GM12878 (cell line): Measurements from ENCODE around the gene NUP155.

Experiments
- BMI1 ChIP-seq: fragments of 450-650 bp; IDR thresholded peaks from 2 replicates; pipeline ENCODE4 v1.6.1; 2016; ENCODE audit warnings: mild to moderate bottlenecking, moderate library complexity, borderline replicate concordance
- EED ChIP-seq: sonication (generic); IDR thresholded peaks from 2 replicates; pipeline ENCODE4 v1.6.1; 2016; ENCODE audit warnings: antibody characterized with exemption, low read depth
- JUND ChIP-seq: IDR thresholded peaks from 2 replicates; pipeline ENCODE4 v1.6.1; 2012; ENCODE audit warnings: low read depth, mild to moderate bottlenecking, low read length, improper control_type of control experiment, moderate library complexity
- MYC ChIP-seq: IDR thresholded peaks from 2 replicates; pipeline ENCODE4 v1.6.1; 2011; ENCODE audit warnings: mild to moderate bottlenecking, low read length, moderate library complexity, inconsistent platforms; ENCODE audit not compliant: insufficient read depth, insufficient replicate concordance, insufficient read length, severe bottlenecking
- POLR2AphosphoS5 ChIP-seq: IDR thresholded peaks from 2 replicates; pipeline ENCODE4 v1.6.1; 2011; ENCODE audit warnings: mild to moderate bottlenecking, low read length, inconsistent platforms
- RFX5 ChIP-seq: IDR thresholded peaks from 2 replicates; pipeline ENCODE4 v1.6.1; 2011; ENCODE audit warnings: low read depth, low read length, improper control_type of control experiment
- TARDBP ChIP-seq: IDR thresholded peaks from 2 replicates; pipeline ENCODE4 v1.6.1; 2016; ENCODE audit warnings: borderline replicate concordance
- TBL1XR1 ChIP-seq: IDR thresholded peaks from 2 replicates; pipeline ENCODE4 v1.6.1; 2012; ENCODE audit warnings: low read depth, low read length, improper control_type of control experiment
- TF ChIP-seq, protein P1 (sequence below): IDR thresholded peaks from 2 replicates; pipeline ENCODE4 v1.6.1; 2012; ENCODE audit warnings: low read depth, low read length, improper control_type of control experiment
- TF ChIP-seq, protein P2 (sequence below): fragments of 450-650 bp; formaldehyde crosslinking; IDR thresholded peaks from 2 replicates; pipeline ENCODE4 v1.4.0; 2020; ENCODE audit warnings: mild to moderate bottlenecking, moderate library complexity
- TF ChIP-seq, protein P3 (sequence below), 3 experiments: IDR thresholded peaks in 2 of 3; conservative IDR thresholded peaks in 1 of 3; 2 replicates each; pipeline ENCODE4 v1.5.1; 2011; ENCODE audit warnings: low read depth in 3 of 3, low read length in 3 of 3, mild to moderate bottlenecking in 3 of 3, control low read depth in 2 of 3, moderate library complexity in 2 of 3, inconsistent platforms in 1 of 3, mixed read lengths in 1 of 3; ENCODE audit not compliant: control insufficient read depth in 2 of 3, insufficient read depth in 1 of 3; ENCODE audit errors: extremely low read depth in 1 of 3
- TF ChIP-seq, protein P4 (sequence below): fragments of 450-650 bp; conservative IDR thresholded peaks from 2 replicates; pipeline ENCODE4 v1.6.1; 2017; ENCODE audit warnings: mild to moderate bottlenecking, moderate library complexity

GRCh38 chr5:37396352-37396751 is 25.4 kb upstream of the NUP155 start:
- TF ChIP-seq, protein P1, sequence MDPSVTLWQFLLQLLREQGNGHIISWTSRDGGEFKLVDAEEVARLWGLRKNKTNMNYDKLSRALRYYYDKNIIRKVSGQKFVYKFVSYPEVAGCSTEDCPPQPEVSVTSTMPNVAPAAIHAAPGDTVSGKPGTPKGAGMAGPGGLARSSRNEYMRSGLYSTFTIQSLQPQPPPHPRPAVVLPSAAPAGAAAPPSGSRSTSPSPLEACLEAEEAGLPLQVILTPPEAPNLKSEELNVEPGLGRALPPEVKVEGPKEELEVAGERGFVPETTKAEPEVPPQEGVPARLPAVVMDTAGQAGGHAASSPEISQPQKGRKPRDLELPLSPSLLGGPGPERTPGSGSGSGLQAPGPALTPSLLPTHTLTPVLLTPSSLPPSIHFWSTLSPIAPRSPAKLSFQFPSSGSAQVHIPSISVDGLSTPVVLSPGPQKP: no peak
- TF ChIP-seq, protein P2, sequence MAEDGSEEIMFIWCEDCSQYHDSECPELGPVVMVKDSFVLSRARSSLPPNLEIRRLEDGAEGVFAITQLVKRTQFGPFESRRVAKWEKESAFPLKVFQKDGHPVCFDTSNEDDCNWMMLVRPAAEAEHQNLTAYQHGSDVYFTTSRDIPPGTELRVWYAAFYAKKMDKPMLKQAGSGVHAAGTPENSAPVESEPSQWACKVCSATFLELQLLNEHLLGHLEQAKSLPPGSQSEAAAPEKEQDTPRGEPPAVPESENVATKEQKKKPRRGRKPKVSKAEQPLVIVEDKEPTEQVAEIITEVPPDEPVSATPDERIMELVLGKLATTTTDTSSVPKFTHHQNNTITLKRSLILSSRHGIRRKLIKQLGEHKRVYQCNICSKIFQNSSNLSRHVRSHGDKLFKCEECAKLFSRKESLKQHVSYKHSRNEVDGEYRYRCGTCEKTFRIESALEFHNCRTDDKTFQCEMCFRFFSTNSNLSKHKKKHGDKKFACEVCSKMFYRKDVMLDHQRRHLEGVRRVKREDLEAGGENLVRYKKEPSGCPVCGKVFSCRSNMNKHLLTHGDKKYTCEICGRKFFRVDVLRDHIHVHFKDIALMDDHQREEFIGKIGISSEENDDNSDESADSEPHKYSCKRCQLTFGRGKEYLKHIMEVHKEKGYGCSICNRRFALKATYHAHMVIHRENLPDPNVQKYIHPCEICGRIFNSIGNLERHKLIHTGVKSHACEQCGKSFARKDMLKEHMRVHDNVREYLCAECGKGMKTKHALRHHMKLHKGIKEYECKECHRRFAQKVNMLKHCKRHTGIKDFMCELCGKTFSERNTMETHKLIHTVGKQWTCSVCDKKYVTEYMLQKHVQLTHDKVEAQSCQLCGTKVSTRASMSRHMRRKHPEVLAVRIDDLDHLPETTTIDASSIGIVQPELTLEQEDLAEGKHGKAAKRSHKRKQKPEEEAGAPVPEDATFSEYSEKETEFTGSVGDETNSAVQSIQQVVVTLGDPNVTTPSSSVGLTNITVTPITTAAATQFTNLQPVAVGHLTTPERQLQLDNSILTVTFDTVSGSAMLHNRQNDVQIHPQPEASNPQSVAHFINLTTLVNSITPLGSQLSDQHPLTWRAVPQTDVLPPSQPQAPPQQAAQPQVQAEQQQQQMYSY (CRISPR knock-in tag): no peak
- no peak for TF ChIP-seq BMI1
- TF ChIP-seq, protein P3, sequence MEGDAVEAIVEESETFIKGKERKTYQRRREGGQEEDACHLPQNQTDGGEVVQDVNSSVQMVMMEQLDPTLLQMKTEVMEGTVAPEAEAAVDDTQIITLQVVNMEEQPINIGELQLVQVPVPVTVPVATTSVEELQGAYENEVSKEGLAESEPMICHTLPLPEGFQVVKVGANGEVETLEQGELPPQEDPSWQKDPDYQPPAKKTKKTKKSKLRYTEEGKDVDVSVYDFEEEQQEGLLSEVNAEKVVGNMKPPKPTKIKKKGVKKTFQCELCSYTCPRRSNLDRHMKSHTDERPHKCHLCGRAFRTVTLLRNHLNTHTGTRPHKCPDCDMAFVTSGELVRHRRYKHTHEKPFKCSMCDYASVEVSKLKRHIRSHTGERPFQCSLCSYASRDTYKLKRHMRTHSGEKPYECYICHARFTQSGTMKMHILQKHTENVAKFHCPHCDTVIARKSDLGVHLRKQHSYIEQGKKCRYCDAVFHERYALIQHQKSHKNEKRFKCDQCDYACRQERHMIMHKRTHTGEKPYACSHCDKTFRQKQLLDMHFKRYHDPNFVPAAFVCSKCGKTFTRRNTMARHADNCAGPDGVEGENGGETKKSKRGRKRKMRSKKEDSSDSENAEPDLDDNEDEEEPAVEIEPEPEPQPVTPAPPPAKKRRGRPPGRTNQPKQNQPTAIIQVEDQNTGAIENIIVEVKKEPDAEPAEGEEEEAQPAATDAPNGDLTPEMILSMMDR (IDR thresholded peaks at IDR 0.05 in 2 of 3, conservative IDR thresholded peaks at IDR 0.05 in 1 of 3; ENCODE audit: control insufficient read depth in 2 of 3, extremely low read depth in 1 of 3, insufficient read depth in 1 of 3, low read depth in 3 of 3, low read length in 3 of 3): no peak
- TF ChIP-seq, protein P4, sequence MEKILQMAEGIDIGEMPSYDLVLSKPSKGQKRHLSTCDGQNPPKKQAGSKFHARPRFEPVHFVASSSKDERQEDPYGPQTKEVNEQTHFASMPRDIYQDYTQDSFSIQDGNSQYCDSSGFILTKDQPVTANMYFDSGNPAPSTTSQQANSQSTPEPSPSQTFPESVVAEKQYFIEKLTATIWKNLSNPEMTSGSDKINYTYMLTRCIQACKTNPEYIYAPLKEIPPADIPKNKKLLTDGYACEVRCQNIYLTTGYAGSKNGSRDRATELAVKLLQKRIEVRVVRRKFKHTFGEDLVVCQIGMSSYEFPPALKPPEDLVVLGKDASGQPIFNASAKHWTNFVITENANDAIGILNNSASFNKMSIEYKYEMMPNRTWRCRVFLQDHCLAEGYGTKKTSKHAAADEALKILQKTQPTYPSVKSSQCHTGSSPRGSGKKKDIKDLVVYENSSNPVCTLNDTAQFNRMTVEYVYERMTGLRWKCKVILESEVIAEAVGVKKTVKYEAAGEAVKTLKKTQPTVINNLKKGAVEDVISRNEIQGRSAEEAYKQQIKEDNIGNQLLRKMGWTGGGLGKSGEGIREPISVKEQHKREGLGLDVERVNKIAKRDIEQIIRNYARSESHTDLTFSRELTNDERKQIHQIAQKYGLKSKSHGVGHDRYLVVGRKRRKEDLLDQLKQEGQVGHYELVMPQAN: no peak
- no peak for TF ChIP-seq TBL1XR1
- no peak for TF ChIP-seq EED
- no peak for TF ChIP-seq TARDBP
- no peak for TF ChIP-seq JUND
- TF ChIP-seq RFX5: no peak
- no peak for TF ChIP-seq POLR2AphosphoS5
- no peak for TF ChIP-seq MYC
